PC-9 (cell line): ENCODE data around the gene PRSS22. TPM values are rescaled to one million over a fixed set of nuclear protein-coding genes. Genes with fewer than 3 reads are reported as not detected.

Source experiments
- BruUV-seq: library from RNA; stranded (reverse); fragments of 400-500 nt; replicated peaks from 2 replicates; lab custom pipeline; 2021; lab: Mats Ljungman, UMichigan
- CTCF ChIA-PET: fragments of 300-600 bp; sonication (Branson Sonifier 250); formaldehyde crosslinking; loops from one replicate; lab custom pipeline; 2022; ENCODE audit warnings: antibody characterized with exemption; lab: Charles Lee
- POLR2A ChIA-PET: fragments of 300-600 bp; sonication (Branson Sonifier 250); formaldehyde crosslinking; loops from one replicate; lab custom pipeline; 2022; ENCODE audit warnings: antibody characterized with exemption; ENCODE audit not compliant: unreplicated experiment; lab: Charles Lee
- DNase-seq, 2 experiments: peaks; one replicate each; pipeline versions ENCODE4 v3.0.0 to v3.0.0-alpha.2; 2015 to 2022; ENCODE audit warnings: mixed read lengths in 1 of 2
- H2AFZ ChIP-seq: fragments of 200-600 bp; sonication (generic); 2 replicates; pipeline ENCODE4 v1.8.1; 2017; ENCODE audit warnings: antibody characterized with exemption
- H3F3A ChIP-seq: fragments of 200-600 bp; sonication (generic); 2 replicates; pipeline ENCODE4 v1.8.1; 2017; ENCODE audit warnings: antibody characterized with exemption, mild to moderate bottlenecking, low read depth; ENCODE audit not compliant: insufficient read depth
- H3K27ac ChIP-seq: fragments of 200-600 bp; sonication (generic); 2 replicates; pipeline ENCODE4 v1.6.1; 2016; ENCODE audit warnings: mixed run types
- H3K27me3 ChIP-seq: fragments of 200-600 bp; sonication (generic); 2 replicates; pipeline ENCODE4 v1.6.1; 2016; ENCODE audit warnings: low read depth, mixed run types; ENCODE audit not compliant: insufficient read depth
- H3K36me3 ChIP-seq: fragments of 200-600 bp; sonication (generic); 2 replicates; pipeline ENCODE4 v1.6.1; 2016; ENCODE audit warnings: low read depth, mixed run types
- H3K4me1 ChIP-seq: fragments of 200-600 bp; sonication (generic); replicated peaks from 2 replicates; pipeline ENCODE4 v1.6.1; 2016; ENCODE audit warnings: mixed run types; ENCODE audit not compliant: insufficient read depth
- H3K4me2 ChIP-seq: fragments of 200-600 bp; sonication (generic); 2 replicates; pipeline ENCODE4 v1.6.1; 2017; ENCODE audit warnings: mixed run types
- H3K4me3 ChIP-seq: fragments of 200-600 bp; sonication (generic); 2 replicates; pipeline ENCODE4 v1.6.1; 2016; ENCODE audit warnings: mixed run types
- H3K79me2 ChIP-seq: fragments of 200-600 bp; sonication (generic); 2 replicates; pipeline ENCODE4 v1.6.1; 2017; ENCODE audit warnings: low read depth, mixed run types
- H3K9me2 ChIP-seq: fragments of 200-600 bp; sonication (generic); 2 replicates; pipeline ENCODE4 v1.8.1; 2017; ENCODE audit warnings: mild to moderate bottlenecking; ENCODE audit not compliant: insufficient read depth
- H3K9me3 ChIP-seq: fragments of 200-600 bp; sonication (generic); 2 replicates; pipeline ENCODE4 v1.8.1; 2016; ENCODE audit warnings: low read depth; ENCODE audit not compliant: insufficient read depth
- H4K20me1 ChIP-seq: fragments of 200-600 bp; sonication (generic); 2 replicates; pipeline ENCODE4 v1.8.1; 2017; ENCODE audit not compliant: insufficient read depth
- CTCF ChIP-seq: fragments of 200-600 bp; sonication (generic); conservative IDR thresholded peaks from 2 replicates; pipeline ENCODE4 v1.6.1; 2017; ENCODE audit warnings: mixed run types, antibody characterized with exemption, mild to moderate bottlenecking, moderate library complexity
- EZH2 ChIP-seq: fragments of 200-600 bp; sonication (generic); IDR thresholded peaks from 2 replicates; pipeline ENCODE4 v1.8.0; 2017; ENCODE audit warnings: antibody characterized with exemption, low read depth
- intact Hi-C: fragments of 100-400 bp; cut with micrococcal nuclease; formaldehyde crosslinking; loops from one replicate; pipeline ENCODE4 v1.10.0; 2022; ENCODE audit not compliant: unreplicated experiment
- total RNA-seq: library from RNA; stranded (reverse); gene quantifications from 2 replicates; pipeline ENCODE4 v1.2.3, GENCODE V29; 2021

PRSS22 gene
- total RNA-seq, 1 experiment from 2014 or later = 99.7 TPM

DNA sequence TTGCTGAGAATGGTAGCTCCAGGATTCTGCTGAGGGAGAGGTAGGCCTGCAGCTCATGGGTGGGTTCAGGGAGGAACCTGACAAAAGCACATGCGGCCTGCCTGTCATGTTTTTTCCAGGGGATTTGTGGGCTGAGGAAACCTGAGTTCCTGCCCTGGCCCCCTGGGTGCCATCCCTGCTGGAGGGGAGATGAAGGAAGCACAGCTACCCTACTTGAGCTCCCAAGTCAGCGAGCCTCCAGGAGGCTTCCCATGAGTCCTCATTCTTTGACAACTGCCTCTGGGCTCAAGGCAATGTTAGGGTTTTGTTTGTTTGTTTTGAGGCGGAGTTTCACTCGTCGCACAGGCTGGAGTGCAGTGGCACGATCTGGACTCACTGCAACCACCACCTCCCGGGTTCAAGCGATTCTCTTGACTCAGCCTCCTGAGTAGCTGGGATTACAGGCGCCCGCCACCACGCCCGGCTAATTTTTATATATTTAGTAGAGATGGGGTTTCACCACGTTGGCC lies 41.6 kb upstream of the PRSS22 start:
- Histone ChIP-seq H3K36me3 (no peaks in the 10 kb centered on the region), H3K4me3 (no peak overlapping the region), H3K27me3 (no peaks in the 10 kb centered on the region), H3K27ac (no peak overlapping the region), H3K4me1 (peaks cover 7% of the 10 kb centered on the region), H3K4me2 (no peak overlapping the region), H3F3A (peaks cover 13% of the 10 kb centered on the region), H3K79me2 (no peaks in the 10 kb centered on the region), H3K9me3 (no peaks in the 10 kb centered on the region), H4K20me1 (no peaks in the 10 kb centered on the region), H2AFZ (no peak overlapping the region), H3K9me2 (no peaks in the 10 kb centered on the region)
- intact Hi-C loops = loop anchor here (10.0 kb wide), 1 partner anchor 675 kb away; the partner anchor contains the start of gene E4F1
- no peak for TF ChIP-seq EZH2
- no peak for TF ChIP-seq CTCF
- ChIA-PET CTCF (no interaction called here), POLR2A (no interaction called here)
- no peak for DNase-seq
- no TSS peak for BruUV-seq

DNA sequence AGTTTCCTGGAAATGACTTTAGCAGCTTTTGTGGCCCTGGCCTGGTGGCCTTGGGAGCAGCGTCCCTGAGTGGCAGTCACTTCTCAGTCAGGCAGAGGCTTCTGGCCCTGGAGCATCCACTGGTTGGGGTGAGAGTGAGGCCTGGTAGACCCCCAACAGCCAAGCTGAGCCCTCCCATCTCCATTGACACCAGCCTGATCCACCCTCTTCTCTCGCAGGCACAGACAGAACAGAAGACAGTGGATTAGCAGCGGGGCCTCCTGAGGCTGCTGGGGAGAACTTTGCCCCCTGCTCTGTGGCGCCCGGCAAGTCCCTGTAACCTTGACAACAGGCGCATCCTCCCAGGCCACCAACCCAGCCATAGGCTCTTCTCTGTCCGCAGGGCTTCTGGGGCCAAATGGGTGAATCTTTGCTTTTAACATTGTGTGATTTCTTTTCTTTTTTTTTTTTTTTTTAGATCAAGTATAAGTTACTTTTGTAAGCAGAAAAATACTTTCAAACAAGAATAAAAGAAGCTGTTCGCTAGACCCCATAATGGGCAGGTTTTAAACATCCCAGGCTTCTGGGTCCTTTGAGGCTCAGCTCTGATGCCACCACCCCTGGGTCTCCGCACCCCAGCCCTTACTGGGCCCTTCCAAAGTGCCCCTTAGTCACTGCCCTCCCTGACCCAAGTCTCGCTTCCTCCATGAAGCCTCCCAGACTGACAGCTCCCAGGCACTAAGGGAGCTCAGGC lies 41.0 kb upstream of the PRSS22 start:
- no TSS peak for BruUV-seq
- intact Hi-C loops = no loop called here

DNA sequence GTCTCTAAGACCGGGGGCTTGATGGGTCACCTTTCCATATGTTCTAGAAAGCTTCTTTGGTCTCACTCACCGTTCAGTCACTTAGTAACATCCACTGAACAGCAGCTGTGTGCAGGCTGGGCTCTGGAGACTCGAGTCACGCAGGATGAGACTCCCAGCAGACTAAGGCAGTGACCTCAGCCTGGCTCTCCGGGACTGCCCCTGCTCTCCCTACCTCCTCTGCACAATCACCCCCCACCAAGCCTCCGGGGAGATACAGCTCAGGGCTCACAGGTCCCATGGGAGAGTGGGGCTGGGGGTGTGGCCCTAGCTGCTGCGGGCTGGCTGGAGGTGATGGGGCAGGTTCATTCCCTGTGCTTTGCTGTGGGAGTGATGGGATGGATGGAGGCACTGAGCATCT lies 39.1 kb upstream of the PRSS22 start:
- Histone ChIP-seq H2AFZ (no peak overlapping the region), H3K79me2 (no peaks in the 10 kb centered on the region), H3K36me3 (no peaks in the 10 kb centered on the region), H4K20me1 (no peaks in the 10 kb centered on the region), H3K27me3 (no peaks in the 10 kb centered on the region), H3K9me2 (no peaks in the 10 kb centered on the region), H3K4me2 (no peak overlapping the region), H3K27ac (no peak overlapping the region), H3K4me3 (no peak overlapping the region), H3K9me3 (no peaks in the 10 kb centered on the region), H3K4me1 (no peaks in the 10 kb centered on the region), H3F3A (0 out of 2 replicates have a peak, but pooled peaks cover 3% of the 10 kb centered on the region)
- TF ChIP-seq CTCF (no peak), EZH2 (no peak)
- ChIA-PET CTCF (no interaction called here), POLR2A (interaction anchor here (0.6 kb wide), 1 partner anchor 9 kb away, joined by 8 read pairs; no protein-coding TSS in a partner anchor)
- intact Hi-C loops = no loop called here
- BruUV-seq = no TSS peak
- DNase-seq = no peak

More for the DNA sequence above, 41.0 kb upstream of the PRSS22 start:
- Histone ChIP-seq H3K4me3 (no peak overlapping the region), H3K9me3 (no peaks in the 10 kb centered on the region), H4K20me1 (no peaks in the 10 kb centered on the region), H3K27ac (no peak overlapping the region), H3K79me2 (no peaks in the 10 kb centered on the region), H3K27me3 (no peaks in the 10 kb centered on the region), H3K36me3 (no peaks in the 10 kb centered on the region), H3F3A (peaks cover 12% of the 10 kb centered on the region), H2AFZ (no peak overlapping the region), H3K9me2 (no peaks in the 10 kb centered on the region), H3K4me2 (no peak overlapping the region), H3K4me1 (peaks cover 6% of the 10 kb centered on the region)
- TF ChIP-seq EZH2 = no peak
- no peak for TF ChIP-seq CTCF
- POLR2A ChIA-PET = no interaction called here
- DNase-seq = no peak
- CTCF ChIA-PET = no interaction called here
